Activated CD4-positive, alpha-beta T cell treated with anti-CD3 and anti-CD28 coated beads, Interleukin-2, amount 50 U/mL, for 1 hour (primary cell): ENCODE results near the gene EDEM2.
"Not testable (repeated sequence)": the region's sequence is repeated elsewhere in the genome, so short reads cannot be mapped to it uniquely, and the experiment has no call there.

ENCODE experiments used
- DNase-seq: peaks from one replicate; pipeline ENCODE4 v3.0.0-alpha.2; 2020

Gene EDEM2

DNA sequence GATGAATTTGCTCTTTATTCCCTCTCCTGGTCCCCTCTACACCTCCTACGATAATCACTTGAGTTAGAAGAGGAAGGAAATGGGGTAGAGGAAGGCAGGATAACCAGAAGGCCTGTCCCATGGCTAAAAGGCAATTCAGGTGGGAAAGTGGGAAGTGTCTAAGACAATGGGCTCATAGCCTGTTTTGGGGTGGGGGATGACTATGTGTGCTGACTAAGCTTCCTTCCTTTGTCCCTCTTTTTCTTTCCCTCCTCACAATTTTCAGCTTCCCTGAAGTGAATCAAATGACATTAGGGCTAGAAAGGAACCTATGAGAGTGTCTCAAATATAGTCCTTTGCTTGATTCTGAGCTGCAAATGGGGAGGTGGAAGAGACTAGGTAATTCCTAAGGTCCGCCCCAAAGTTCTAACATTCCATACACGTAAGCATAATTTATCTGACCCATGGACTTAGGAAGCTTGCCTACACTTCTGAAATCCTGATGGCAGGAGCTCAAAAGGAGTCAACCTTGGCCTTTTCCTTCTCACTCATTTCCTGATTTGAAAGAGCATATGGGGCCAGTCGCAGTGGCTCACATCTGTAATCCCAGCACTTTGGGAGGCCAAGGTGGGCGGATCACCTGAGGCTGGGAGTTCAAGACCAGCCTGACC, 24.3 kb downstream of the EDEM2 start:
- DNase-seq: no peak

GRCh38 chr20:35121186-35121585, 25.9 kb downstream of the EDEM2 start:
- DNase-seq: no peak

DNA sequence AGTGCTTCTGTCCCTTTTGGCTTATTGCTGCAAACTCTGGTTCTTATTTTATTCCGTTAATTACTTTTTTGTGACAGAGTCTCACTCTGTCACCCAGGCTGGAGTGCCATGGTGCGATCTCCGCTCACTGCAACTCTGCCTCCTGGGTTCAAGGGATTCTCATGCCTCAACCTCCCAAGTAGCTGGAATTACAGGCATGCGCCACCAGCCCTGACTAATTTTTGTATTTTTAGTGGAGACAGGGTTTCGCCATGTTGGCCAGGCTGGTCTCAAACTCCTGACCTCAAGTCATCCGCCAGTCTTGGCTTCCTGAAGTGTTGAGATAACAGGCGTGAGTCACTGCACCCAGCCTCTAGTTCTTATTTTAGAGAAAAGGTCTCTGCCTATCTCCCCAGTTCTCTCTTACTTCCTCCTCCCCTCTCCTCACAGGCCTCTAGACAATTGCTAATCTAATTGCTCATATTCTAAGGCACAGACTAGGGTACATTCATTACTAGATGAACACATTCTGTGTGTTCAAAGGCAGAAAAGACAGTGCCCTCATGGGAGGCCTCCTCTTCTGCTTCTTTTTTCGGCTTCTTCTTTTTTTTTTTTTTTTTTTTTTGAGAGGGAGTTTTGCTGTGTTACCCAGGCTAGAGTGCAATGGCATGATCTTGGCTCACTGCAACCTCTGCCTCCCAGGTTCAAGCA, 27.0 kb downstream of the EDEM2 start:
- DNase-seq: no peak

DNA sequence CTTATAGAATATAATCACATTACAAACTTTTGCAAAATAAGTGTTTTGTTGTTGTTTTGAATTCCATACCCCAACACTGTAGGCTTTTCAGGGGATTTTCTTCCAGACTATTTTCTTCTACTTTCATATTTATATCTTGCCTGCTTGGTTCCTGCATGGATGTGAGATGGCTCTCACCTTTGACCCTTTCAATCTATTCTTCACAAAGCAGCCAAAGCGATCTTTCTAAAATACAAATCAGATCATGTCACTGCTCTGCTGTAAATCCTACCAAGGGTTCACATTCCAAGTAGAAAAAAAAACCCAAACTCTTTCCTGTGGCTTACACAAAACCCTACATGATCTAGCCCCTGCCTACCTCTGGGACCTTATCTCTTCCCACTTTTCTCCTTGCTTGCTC, 29.5 kb downstream of the EDEM2 start:
- DNase-seq: no peak

DNA sequence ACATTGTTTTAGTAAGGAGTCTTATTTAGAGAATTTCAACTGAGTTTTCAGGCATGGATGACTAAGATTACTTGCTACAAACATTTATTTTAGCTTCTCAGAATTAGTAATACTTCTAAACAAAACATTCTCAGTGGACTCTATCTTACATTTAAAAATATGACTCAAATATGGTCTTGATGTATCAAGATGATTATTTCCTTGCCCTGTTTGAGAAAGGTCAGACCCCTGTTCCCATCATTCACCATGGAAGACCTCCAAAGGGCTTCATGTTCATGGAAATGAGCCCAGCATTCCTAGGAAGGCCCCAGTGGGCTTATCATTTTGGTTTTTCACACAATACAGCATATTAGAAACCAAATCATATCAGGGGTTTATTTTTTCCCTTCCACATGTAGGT, 29.9 kb downstream of the EDEM2 start:
- no peak for DNase-seq

GRCh38 chr20:35116258-35116657, 30.9 kb downstream of the EDEM2 start:
- no peak for DNase-seq

GRCh38 chr20:35115606-35116005, 31.5 kb downstream of the EDEM2 start:
- no peak for DNase-seq

- DNase-seq: not testable (repeated sequence)
Measured at GRCh38 chr20:35112276-35112675, 34.9 kb downstream of the EDEM2 start.

DNA sequence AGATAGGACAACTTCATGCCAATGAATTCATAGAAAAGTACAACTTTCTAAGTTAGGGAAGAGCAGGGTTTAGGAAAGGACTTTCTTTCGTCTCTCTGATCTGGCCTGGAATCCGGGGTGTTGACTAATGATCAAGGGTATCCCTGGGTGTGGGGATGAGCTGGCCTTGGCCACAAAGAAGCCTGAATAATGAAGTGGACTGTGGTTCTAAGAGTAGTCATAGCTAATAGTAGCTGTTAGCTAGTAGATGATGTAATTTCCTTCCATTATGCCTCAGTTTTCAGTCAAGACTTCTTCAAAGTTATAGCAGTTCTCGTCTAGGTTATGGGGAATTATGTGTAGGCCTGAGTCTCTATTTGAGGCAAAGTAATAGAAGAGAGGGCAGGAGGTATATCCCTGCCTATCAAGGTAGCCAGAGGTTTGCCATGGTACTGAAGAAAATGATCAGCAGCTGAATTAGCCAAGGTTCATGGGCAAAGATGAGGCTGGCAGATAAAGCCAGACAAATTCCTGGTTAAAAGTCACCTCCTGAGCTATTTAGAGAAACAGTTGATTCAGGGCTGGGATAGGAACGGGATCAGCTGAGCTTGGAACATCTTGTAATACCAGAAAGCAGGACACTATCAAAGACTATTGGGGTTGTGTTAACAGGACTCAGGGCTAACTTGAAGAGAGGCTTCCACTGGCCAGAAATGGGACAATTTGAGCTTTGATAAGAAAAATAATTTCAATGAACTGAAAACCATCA, 35.8 kb downstream of the EDEM2 start:
- DNase-seq: no peak

DNA sequence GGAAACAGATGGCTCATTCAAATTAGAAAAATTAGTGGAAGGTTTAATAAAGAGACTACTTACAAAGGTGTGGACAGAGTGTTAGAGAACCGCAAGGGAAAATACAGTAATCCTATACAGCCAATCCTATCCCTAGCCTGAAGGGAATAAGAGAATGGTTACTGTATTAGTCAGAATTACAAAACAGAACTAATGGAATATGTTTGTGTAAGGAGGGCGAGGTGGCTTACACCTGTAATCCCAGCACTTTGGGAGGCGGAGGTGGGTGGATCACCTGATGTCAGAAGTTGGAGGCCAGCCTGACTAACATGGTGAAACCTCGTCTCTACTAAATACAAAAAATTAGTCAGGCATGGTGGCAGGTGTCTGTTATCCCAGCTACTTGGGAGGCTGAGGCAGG, 38.2 kb downstream of the EDEM2 start:
- no peak for DNase-seq

GRCh38 chr20:35106827-35107380, 40.2 kb downstream of the EDEM2 start:
- no peak for DNase-seq

DNA sequence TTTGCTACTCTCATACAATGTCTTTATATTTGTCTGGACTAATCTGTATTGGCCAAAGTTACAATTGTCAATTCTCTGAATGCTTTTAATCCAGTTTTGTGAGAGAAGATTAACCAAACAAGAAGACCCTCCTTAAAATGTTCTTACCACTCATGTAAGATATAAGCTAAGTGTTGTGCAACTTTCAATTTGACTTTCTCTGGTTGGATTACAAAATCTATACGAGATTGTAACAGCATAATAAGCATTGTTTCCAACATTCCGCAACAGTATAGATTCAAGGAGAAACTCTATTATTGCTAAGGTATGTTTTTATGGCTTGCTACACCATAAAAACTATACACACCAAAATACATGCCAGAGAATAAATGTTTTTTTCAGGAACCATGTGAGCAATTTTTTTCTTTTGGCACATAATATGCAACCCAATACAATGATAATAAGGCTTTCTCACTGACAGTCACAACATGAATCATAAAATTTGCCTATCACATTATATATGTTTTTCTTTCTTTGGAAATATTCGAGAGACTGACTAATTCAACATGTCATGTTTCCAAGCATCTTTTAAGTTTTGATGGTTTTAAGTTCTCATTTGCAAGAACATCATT, 42.3 kb downstream of the EDEM2 start:
- DNase-seq: no peak

DNA sequence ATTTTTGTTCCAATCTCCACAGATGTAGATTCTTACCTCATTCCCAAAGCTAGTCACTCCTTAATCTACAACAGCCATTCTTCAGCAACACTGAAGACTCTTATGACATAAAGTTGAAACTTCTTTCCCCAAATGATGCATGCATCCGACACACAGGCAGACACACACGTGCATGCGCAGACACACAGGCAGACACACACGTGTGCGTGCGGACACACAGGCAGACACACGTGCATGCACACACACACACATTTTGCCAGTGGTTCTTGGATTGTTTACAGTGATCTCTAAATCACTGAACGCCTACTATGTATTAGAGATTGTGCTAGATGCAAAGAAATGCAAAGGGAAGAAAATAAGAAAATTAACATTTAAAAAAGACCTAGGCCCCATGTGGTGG, 45.5 kb downstream of the EDEM2 start:
- DNase-seq: no peak

DNA sequence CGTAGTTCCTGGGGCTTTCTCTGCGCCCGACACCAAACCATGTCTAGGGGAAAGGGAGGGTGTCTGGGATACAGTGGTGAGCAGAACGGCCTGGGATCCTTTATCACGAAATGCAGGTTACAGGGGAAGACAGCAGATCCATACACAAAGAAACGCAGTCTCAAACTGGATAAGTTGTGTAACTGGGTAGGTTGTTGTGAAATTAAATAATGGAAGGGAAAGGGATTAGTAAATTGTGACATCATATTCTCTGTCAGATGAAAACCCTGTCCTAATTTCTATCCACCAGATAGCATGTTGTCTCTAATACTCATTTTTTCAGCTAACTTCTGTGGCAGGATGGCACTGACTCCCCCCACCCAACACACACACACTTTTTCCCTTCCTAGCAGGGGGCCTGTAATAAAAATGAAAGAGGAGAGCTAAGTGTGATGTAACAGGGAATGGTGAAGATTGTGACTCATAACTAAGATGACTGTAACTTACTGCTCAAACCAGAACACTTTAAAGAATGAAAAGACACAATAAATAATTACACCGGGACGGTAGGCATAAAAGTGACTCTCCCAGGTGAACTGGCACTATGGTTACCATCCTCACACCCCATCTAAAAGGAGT, 53.8 kb downstream of the EDEM2 start:
- DNase-seq: no peak

DNA sequence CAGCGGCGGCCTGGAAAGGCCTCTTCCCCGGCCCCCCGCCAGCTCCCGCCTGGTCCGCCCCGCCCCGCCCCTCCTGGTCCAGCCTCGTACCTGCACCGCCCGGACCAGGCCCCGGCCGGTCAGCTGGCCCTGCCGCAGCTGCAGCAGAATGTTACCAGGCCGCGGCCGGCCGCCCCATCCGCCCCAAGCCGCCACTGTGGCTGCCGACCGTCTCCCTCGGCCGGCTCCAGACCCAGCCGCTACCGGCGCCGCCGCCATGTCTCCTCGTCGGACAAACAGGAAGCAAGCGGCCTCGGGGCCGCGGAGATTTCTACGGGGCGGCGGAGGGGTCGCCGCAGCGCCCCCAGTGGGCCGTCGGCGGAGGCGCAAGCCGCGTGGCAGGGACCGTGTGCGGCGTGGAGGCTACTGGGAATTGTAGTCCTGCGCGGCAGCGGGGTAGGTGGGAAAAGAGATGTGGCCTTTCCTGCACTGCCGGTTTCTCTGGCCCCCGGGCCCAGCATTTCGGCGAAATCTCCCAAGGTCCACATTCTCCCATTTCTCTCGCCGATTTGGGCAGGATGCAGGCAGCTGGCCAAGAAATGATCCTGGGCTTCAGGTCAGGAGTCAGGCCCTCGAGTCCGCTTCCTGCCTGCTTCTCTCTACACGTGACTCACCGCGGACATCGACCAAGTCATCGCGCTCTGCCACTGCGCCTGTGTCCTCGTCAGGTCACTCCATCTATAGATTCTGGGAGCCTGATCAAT, 54.4 kb downstream of the EDEM2 start, which contains the start of gene TRPC4AP:
Gene TRPC4AP (minus strand): TSS at position 284 of the 743 bp plus-strand sequence. CDS start 26 bp downstream, at position 258.
- peak; percentile 85 for DNase-seq

- DNase-seq: no peak
Measured at GRCh38 chr20:35091816-35092523, 55.2 kb downstream of the EDEM2 start.

GRCh38 chr20:35088231-35089145, 58.6 kb downstream of the EDEM2 start:
- no peak for DNase-seq

- no peak for DNase-seq
Measured at GRCh38 chr20:35087791-35088190, 59.3 kb downstream of the EDEM2 start.

- no peak for DNase-seq
Measured at GRCh38 chr20:35087355-35087754, 59.8 kb downstream of the EDEM2 start.
